Testis (tissue), 3 donors: ENCODE data around the gene PSMC6. TPM values are rescaled to one million over a fixed set of nuclear protein-coding genes. Genes with fewer than 3 reads are reported as not detected.
A peak's percentile ranks its signal among the peaks of the same experiment; 100 is the strongest.
"Not testable (repeated sequence)": the region's sequence is repeated elsewhere in the genome, so short reads cannot be mapped to it uniquely, and the experiment has no call there.

Experiments
- DNase-seq: peaks from one replicate; pipeline ENCODE4 v3.0.0-alpha.2; 2019
- H3K27ac ChIP-seq, 2 donors: fragments of 200-600 bp; sonication (generic); one replicate each; pipeline ENCODE4 v1.5.1; 2019
- H3K27me3 ChIP-seq: fragments of 200-600 bp; sonication (generic); one replicate; pipeline ENCODE4 v1.5.1; 2019
- H3K36me3 ChIP-seq: fragments of 200-600 bp; sonication (generic); one replicate; pipeline ENCODE4 v1.5.1; 2017; ENCODE audit warnings: low read depth; ENCODE audit errors: missing control alignments
- H3K4me1 ChIP-seq: fragments of 200-600 bp; sonication (generic); one replicate; pipeline ENCODE4 v1.5.1; 2019
- H3K4me3 ChIP-seq, 2 donors: fragments of 200-600 bp; sonication (generic); one replicate each; pipeline ENCODE4 v1.5.1; 2017 to 2019
- H3K9me3 ChIP-seq: fragments of 200-600 bp; sonication (generic); one replicate; pipeline ENCODE4 v1.5.1; 2017
- CTCF ChIP-seq, 3 experiments: fragments of 450-650 bp in 2 of 3; fragments of 200-600 bp in 1 of 3; sonication (generic) in 1 of 3; IDR thresholded peaks; one replicate each; pipeline ENCODE4 v1.5.1; 2016 to 2019; ENCODE audit warnings: antibody characterized with exemption in 3 of 3, mild to moderate bottlenecking in 2 of 3, moderate library complexity in 1 of 3
- POLR2A ChIP-seq: fragments of 450-650 bp; IDR thresholded peaks from one replicate; pipeline ENCODE4 v1.6.1; 2017; ENCODE audit warnings: antibody characterized with exemption, mild to moderate bottlenecking, moderate library complexity
- WGBS, 2 donors: methylation state at CpG; one replicate each; pipeline ENCODE4 v1.1.5; 2018; 5-methylcytosine and 5-hydroxymethylcytosine counted together
- intact Hi-C: fragments of 100-400 bp; cut with DNase I; formaldehyde crosslinking; loops from one replicate; pipeline ENCODE4 v1.15.1; 2023; ENCODE audit warnings: low total_unique reads
- polyA plus RNA-seq: library from polyadenylated mRNA; stranded (reverse); fragments of 350-450 nt; fragmentation: Illumina TruSeq; extraction: RNeasy Lipid Tissue Mini Kit (QIAGEN cat#74804); gene quantifications from one replicate; pipeline ENCODE4 v1.2.3, GENCODE V29; 2014; ENCODE audit warnings: low read depth, low replicate concordance; ENCODE audit not compliant: insufficient read depth
- total RNA-seq, 2 donors: library from RNA; depleted of rRNA; stranded (reverse); fragments of >200 nt; gene quantifications; one replicate each; pipeline ENCODE4 v1.2.3, GENCODE V29; 2016

Gene PSMC6
- total and polyA plus RNA-seq, 3 donors from 2014 or later: 45.0 to 75.9 (median 59.0) TPM

- no peak for DNase-seq
- no peak for TF ChIP-seq CTCF (IDR thresholded peaks at IDR 0.05)
- TF ChIP-seq POLR2A: no peak
- Histone ChIP-seq H3K4me3 (peak overlapping the region; percentile 85 to 94), H3K9me3 (no peaks in the 10 kb centered on the region), H3K27me3 (no peaks in the 10 kb centered on the region), H3K4me1 (peaks cover 13% of the 10 kb centered on the region), H3K27ac (peak overlapping the region; percentile 86 to 92), H3K36me3 (no peaks in the 10 kb centered on the region)
- intact Hi-C loops: no loop called here
- 59 to 71% methylated on average over 5 of the region's 5 CpGs for WGBS, 2 donors
Observed at GRCh38 chr14:52706286-52706685, 714 bp upstream of the PSMC6 start.

GRCh38 chr14:52711666-52712065 is 4.7 kb downstream of the PSMC6 start:
- Histone ChIP-seq H3K27me3 (no peaks in the 10 kb centered on the region), H3K4me3 (no peak overlapping the region), H3K27ac (no peak overlapping the region), H3K36me3 (no peaks in the 10 kb centered on the region), H3K4me1 (peaks cover 9% of the 10 kb centered on the region), H3K9me3 (no peaks in the 10 kb centered on the region)
- TF ChIP-seq POLR2A: no peak
- WGBS, 2 donors: 53 to 56% methylated on average over 1 of the region's 1 CpG
- intact Hi-C loops: no loop called here
- DNase-seq: no peak

- Histone ChIP-seq H3K9me3 (no peaks in the 10 kb centered on the region), H3K36me3 (no peaks in the 10 kb centered on the region), H3K27ac (no peak overlapping the region), H3K4me3 (no peak overlapping the region), H3K27me3 (no peaks in the 10 kb centered on the region), H3K4me1 (no peaks in the 10 kb centered on the region)
- intact Hi-C loops: no loop called here
- no peak for DNase-seq
- WGBS, 2 donors: 97 to 99% methylated on average over 6 of the region's 6 CpGs
- TF ChIP-seq POLR2A (no peak), CTCF (IDR thresholded peaks at IDR 0.05) (no peak)
Observed at GRCh38 chr14:52716155-52716554, 9.2 kb downstream of the PSMC6 start.

GRCh38 chr14:52723514-52724359 is 16.7 kb downstream of the PSMC6 start:
- Histone ChIP-seq H3K27ac (no peak overlapping the region), H3K4me1 (no peaks in the 10 kb centered on the region), H3K9me3 (no peaks in the 10 kb centered on the region), H3K4me3 (no peak overlapping the region), H3K36me3 (no peaks in the 10 kb centered on the region), H3K27me3 (no peaks in the 10 kb centered on the region)
- WGBS, 2 donors: 95 to 98% methylated on average over 4 of the region's 4 CpGs
- intact Hi-C loops: no loop called here
- TF ChIP-seq POLR2A (no peak), CTCF (IDR thresholded peaks at IDR 0.05) (no peak)
- DNase-seq: no peak

- intact Hi-C loops: no loop called here
- TF ChIP-seq POLR2A (no peak), CTCF (IDR thresholded peaks at IDR 0.05) (no peak)
- no peak overlapping the region for H3K27ac ChIP-seq
- DNase-seq: no peak
- H3K9me3 ChIP-seq: no peaks in the 10 kb centered on the region
- no peak overlapping the region for H3K4me3 ChIP-seq
- no peaks in the 10 kb centered on the region for H3K4me1 ChIP-seq
- no peaks in the 10 kb centered on the region for H3K36me3 ChIP-seq
- H3K27me3 ChIP-seq: no peaks in the 10 kb centered on the region
Observed at GRCh38 chr14:52724360-52724644, 17.3 kb downstream of the PSMC6 start.

- H3K27ac ChIP-seq, H3K9me3 ChIP-seq, H3K4me1 ChIP-seq, H3K4me3 ChIP-seq, H3K36me3 ChIP-seq, DNase-seq, H3K27me3 ChIP-seq, intact Hi-C loops: not testable (repeated sequence)
- 91 to 99% methylated on average over 2 of the region's 2 CpGs for WGBS, 2 donors
Observed at GRCh38 chr14:52727509-52727908, 20.5 kb downstream of the PSMC6 start.

GRCh38 chr14:52729035-52729434 is 22.0 kb downstream of the PSMC6 start:
- DNase-seq, H3K4me1 ChIP-seq, H3K9me3 ChIP-seq, H3K27me3 ChIP-seq, intact Hi-C loops, H3K36me3 ChIP-seq: not testable (repeated sequence)
- 71 to 83% methylated on average over 15 of the region's 15 CpGs for WGBS, 2 donors
- H3K4me3 ChIP-seq: peak overlapping the region; percentile 96 to 97
- peak overlapping the region in 1 of 2 donors; percentile 93 for H3K27ac ChIP-seq
